ENCODE measurements around the gene PEX26.
A peak's percentile ranks its signal among the peaks of the same experiment; 100 is the strongest.
"Not testable (repeated sequence)": the region's sequence is repeated elsewhere in the genome, so short reads cannot be mapped to it uniquely, and the experiment has no call there.

Gene PEX26

GRCh38 chr22:18063306-18063705 is 14.5 kb upstream of the PEX26 start:
- peak overlapping the region; percentile 41 to 53 for H3K27ac ChIP-seq
- peaks cover 0 to 50% (median 22%) of the 10 kb centered on the region in 4 donors for H3K4me1 ChIP-seq
- H3K27me3 ChIP-seq: no peaks in the 10 kb centered on the region
- intact Hi-C loops (cut with DNase I; ENCODE audit: low total_unique reads): no loop called here
- no peak for DNase-seq
- TF ChIP-seq CTCF (IDR thresholded peaks at IDR 0.05): no peak
- no peaks in the 10 kb centered on the region for H3K9me3 ChIP-seq
- no peak overlapping the region for H3K4me3 ChIP-seq
- no peaks in the 10 kb centered on the region for H3K36me3 ChIP-seq

GRCh38 chr22:18063715-18064114 is 14.1 kb upstream of the PEX26 start:
- intact Hi-C loops (cut with DNase I; ENCODE audit: low total_unique reads); H3K4me3 ChIP-seq; H3K36me3 ChIP-seq; H3K9me3 ChIP-seq; DNase-seq; H3K27me3 ChIP-seq: not testable (repeated sequence)
- H3K27ac ChIP-seq: peak overlapping the region; percentile 41 to 53
- H3K4me1 ChIP-seq: peaks cover 0 to 51% (median 25%) of the 10 kb centered on the region in 4 donors

GRCh38 chr22:18064636-18065035 is 13.2 kb upstream of the PEX26 start:
- Histone ChIP-seq H3K9me3 (no peaks in the 10 kb centered on the region), H3K36me3 (no peaks in the 10 kb centered on the region), H3K27ac (no peak overlapping the region), H3K27me3 (no peaks in the 10 kb centered on the region), H3K4me1 (peaks cover 0 to 59% (median 32%) of the 10 kb centered on the region in 4 donors), H3K4me3 (no peak overlapping the region)
- TF ChIP-seq CTCF (IDR thresholded peaks at IDR 0.05): no peak
- no peak for DNase-seq
- intact Hi-C loops (cut with DNase I; ENCODE audit: low total_unique reads): no loop called here

- Histone ChIP-seq H3K27ac (peak overlapping the region in 1 of 2 donors; percentile 91), H3K4me3 (no peak overlapping the region), H3K4me1 (peaks cover 0 to 59% (median 33%) of the 10 kb centered on the region in 4 donors), H3K36me3 (no peaks in the 10 kb centered on the region), H3K9me3 (no peaks in the 10 kb centered on the region), H3K27me3 (no peaks in the 10 kb centered on the region)
- no peak for TF ChIP-seq CTCF (IDR thresholded peaks at IDR 0.05)
- intact Hi-C loops (cut with DNase I; ENCODE audit: low total_unique reads): no loop called here
- DNase-seq: no peak
These were observed 12.5 kb upstream of the PEX26 start for GRCh38 chr22:18065256-18065655.

GRCh38 chr22:18066181-18066859 is 11.5 kb upstream of the PEX26 start:
- DNase-seq: no peak
- Histone ChIP-seq H3K4me3 (no peak overlapping the region), H3K36me3 (no peaks in the 10 kb centered on the region), H3K4me1 (peaks cover 0 to 51% (median 29%) of the 10 kb centered on the region in 4 donors), H3K9me3 (no peaks in the 10 kb centered on the region), H3K27me3 (no peaks in the 10 kb centered on the region), H3K27ac (peak overlapping the region; percentile 84 to 91)
- intact Hi-C loops (cut with DNase I; ENCODE audit: low total_unique reads): no loop called here
- TF ChIP-seq CTCF (IDR thresholded peaks at IDR 0.05): no peak

GRCh38 chr22:18067121-18067520 is 10.7 kb upstream of the PEX26 start:
- intact Hi-C loops (cut with DNase I; ENCODE audit: low total_unique reads): no loop called here
- TF ChIP-seq CTCF (IDR thresholded peaks at IDR 0.05): no peak
- Histone ChIP-seq H3K4me1 (peaks cover 0 to 45% (median 29%) of the 10 kb centered on the region in 4 donors), H3K27me3 (no peaks in the 10 kb centered on the region), H3K27ac (peak overlapping the region; percentile 84 to 91), H3K36me3 (no peaks in the 10 kb centered on the region), H3K9me3 (no peaks in the 10 kb centered on the region), H3K4me3 (no peak overlapping the region)
- no peak for DNase-seq

Measured in tibial artery (tissue), 4 donors.